CD4-positive, alpha-beta T cell (primary cell): Measurements from ENCODE around the gene SP140L. TPM values are rescaled to one million over a fixed set of nuclear protein-coding genes. Genes with fewer than 3 reads are reported as not detected.

Experiments
- ATAC-seq: fragments of 200-7000 bp; cut with Tn5 transposase; one replicate; pipeline ENCODE4 v1.10.0; 2022; ENCODE audit warnings: mild to moderate bottlenecking; ENCODE audit not compliant: poor library complexity
- CTCF ChIA-PET: fragments of 350-600 bp; sonication (Branson Sonifier 250); formaldehyde crosslinking; loops from one replicate; lab custom pipeline; 2021; ENCODE audit warnings: antibody characterized with exemption, inconsistent platforms; lab: Charles Lee
- POLR2A ChIA-PET: fragments of 350-600 bp; sonication (Branson Sonifier 250); formaldehyde crosslinking; loops from one replicate; lab custom pipeline; 2021; ENCODE audit warnings: antibody characterized with exemption, inconsistent platforms; lab: Charles Lee
- DNase-seq, 14 experiments: peaks; one replicate each; pipeline ENCODE4 v3.0.0-alpha.2; 2013 to 2020; ENCODE audit warnings: mixed read lengths in 2 of 14
- H3K27ac ChIP-seq, 2 donors: one replicate each; pipeline versions ENCODE4 v1.5.1 to v1.7.0; 2013; ENCODE audit warnings: low read length in 2 of 2, low read depth in 1 of 2, mild to moderate bottlenecking in 1 of 2
- H3K27me3 ChIP-seq, 2 experiments: 1 replicate in 1 of 2; 2 replicates in 1 of 2; pipeline versions ENCODE4 v1.6.1 to v1.7.0; 2013; ENCODE audit warnings: low read length in 2 of 2, control low read depth in 1 of 2, mild to moderate bottlenecking in 1 of 2, moderate library complexity in 1 of 2; ENCODE audit not compliant: insufficient read depth in 2 of 2, control insufficient read depth in 1 of 2
- H3K36me3 ChIP-seq: one replicate; pipeline ENCODE4 v1.6.1; 2013; ENCODE audit warnings: low read length, control low read depth; ENCODE audit not compliant: insufficient read depth
- H3K4me1 ChIP-seq: one replicate; pipeline ENCODE4 v1.6.1; 2013; ENCODE audit warnings: low read length, control low read depth; ENCODE audit not compliant: insufficient read depth
- H3K4me3 ChIP-seq: one replicate; pipeline ENCODE4 v1.5.1; 2013; ENCODE audit warnings: mild to moderate bottlenecking, low read length, moderate library complexity
- H3K9me3 ChIP-seq, 2 experiments: 1 replicate in 1 of 2; 2 replicates in 1 of 2; pipeline versions ENCODE4 v1.6.1 to v1.7.0; 2013; ENCODE audit warnings: low read length in 2 of 2, mild to moderate bottlenecking in 2 of 2, control low read depth in 1 of 2, moderate library complexity in 1 of 2; ENCODE audit not compliant: control insufficient read depth in 1 of 2, insufficient read depth in 1 of 2
- H3K27ac Mint-ChIP-seq: one replicate; pipeline ENCODE4 v1.8.0; 2020; ENCODE audit warnings: mixed read lengths
- H3K27me3 Mint-ChIP-seq: one replicate; pipeline ENCODE4 v1.8.0; 2021; ENCODE audit warnings: mixed read lengths
- H3K36me3 Mint-ChIP-seq: one replicate; pipeline ENCODE4 v1.8.0; 2021; ENCODE audit warnings: low read depth, mixed read lengths
- H3K4me1 Mint-ChIP-seq: one replicate; pipeline ENCODE4 v1.8.0; 2021; ENCODE audit warnings: low read depth, mixed read lengths
- H3K4me3 Mint-ChIP-seq: one replicate; pipeline ENCODE4 v1.8.0; 2020; ENCODE audit warnings: mild to moderate bottlenecking, mixed read lengths
- H3K9me3 Mint-ChIP-seq: one replicate; pipeline ENCODE4 v1.8.0; 2020; ENCODE audit warnings: mixed read lengths
- intact Hi-C, 2 experiments: fragments of 100-400 bp; cut with DNase I in 1 of 2; cut with micrococcal nuclease in 1 of 2; formaldehyde crosslinking; loops; one replicate each; pipeline versions ENCODE4 v1.15.1 to v1.9.0; 2023 to 2025; cut with DNase I, micrococcal nuclease
- total RNA-seq, 174 experiments: library from RNA in 2 of 174; stranded (reverse) in 2 of 174; gene quantifications; one replicate each; pipeline ENCODE4 v1.2.3 and lab custom pipeline; 2021 to 2026
- TF ChIP-seq, protein P1 (sequence below): fragments of 200-600 bp; IDR thresholded peaks from one replicate; pipeline ENCODE4 v1.8.0; 2022; ENCODE audit warnings: antibody characterized with exemption, mild to moderate bottlenecking

SP140L gene
- total RNA-seq, 2 experiments from 2014 or later: 55.3 to 64.1 TPM

DNA sequence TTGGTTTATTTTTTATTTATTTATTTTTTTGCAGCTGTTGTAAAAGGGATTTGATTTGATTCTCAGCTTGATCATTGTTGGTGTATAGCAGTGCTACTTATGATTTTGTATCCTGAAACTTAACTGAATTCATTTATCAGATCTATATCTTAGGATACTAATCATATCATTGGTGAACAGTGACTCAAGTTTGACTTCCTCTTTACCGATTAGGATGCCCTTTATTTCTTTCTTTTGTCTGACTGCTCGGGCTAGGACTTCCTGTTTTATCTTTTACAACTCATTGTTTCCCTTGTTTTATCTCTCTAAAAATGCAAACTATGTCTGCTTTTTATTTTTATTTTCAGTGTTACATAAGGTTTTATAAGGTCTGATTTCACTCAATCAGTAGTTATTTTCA, 112.6 kb downstream of the SP140L start:
- Histone ChIP-seq H3K9me3 (peaks cover 0 to 13% of the 10 kb centered on the region in 2 experiments), H3K27me3 (no peaks in the 10 kb centered on the region), H3K4me3 (no peak overlapping the region), H3K27ac (peak overlapping the region in 1 of 2 donors; percentile 39), H3K36me3 (peaks cover 37% of the 10 kb centered on the region), H3K4me1 (peaks cover 9% of the 10 kb centered on the region)
- CTCF ChIA-PET: no interaction called here
- peak in 3 of 14 experiments; percentile 41 to 66 (median 52) for DNase-seq
- H3K36me3 Mint-ChIP-seq: peaks cover 88% of the 10 kb centered on the region
- peaks cover 4% of the 10 kb centered on the region for H3K9me3 Mint-ChIP-seq
- H3K27me3 Mint-ChIP-seq: no peaks in the 10 kb centered on the region
- peak; percentile 32 for ATAC-seq
- peak overlapping the region; percentile 82 for H3K27ac Mint-ChIP-seq
- TF ChIP-seq, protein P1, sequence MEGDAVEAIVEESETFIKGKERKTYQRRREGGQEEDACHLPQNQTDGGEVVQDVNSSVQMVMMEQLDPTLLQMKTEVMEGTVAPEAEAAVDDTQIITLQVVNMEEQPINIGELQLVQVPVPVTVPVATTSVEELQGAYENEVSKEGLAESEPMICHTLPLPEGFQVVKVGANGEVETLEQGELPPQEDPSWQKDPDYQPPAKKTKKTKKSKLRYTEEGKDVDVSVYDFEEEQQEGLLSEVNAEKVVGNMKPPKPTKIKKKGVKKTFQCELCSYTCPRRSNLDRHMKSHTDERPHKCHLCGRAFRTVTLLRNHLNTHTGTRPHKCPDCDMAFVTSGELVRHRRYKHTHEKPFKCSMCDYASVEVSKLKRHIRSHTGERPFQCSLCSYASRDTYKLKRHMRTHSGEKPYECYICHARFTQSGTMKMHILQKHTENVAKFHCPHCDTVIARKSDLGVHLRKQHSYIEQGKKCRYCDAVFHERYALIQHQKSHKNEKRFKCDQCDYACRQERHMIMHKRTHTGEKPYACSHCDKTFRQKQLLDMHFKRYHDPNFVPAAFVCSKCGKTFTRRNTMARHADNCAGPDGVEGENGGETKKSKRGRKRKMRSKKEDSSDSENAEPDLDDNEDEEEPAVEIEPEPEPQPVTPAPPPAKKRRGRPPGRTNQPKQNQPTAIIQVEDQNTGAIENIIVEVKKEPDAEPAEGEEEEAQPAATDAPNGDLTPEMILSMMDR: no peak
- POLR2A ChIA-PET: interaction anchor here (1.5 kb wide), 1 partner anchor 28 kb away, joined by 3 read pairs; no protein-coding TSS in a partner anchor
- intact Hi-C loops: no loop called here
- peaks cover 73% of the 10 kb centered on the region for H3K4me1 Mint-ChIP-seq
- peak overlapping the region; percentile 43 for H3K4me3 Mint-ChIP-seq

DNA sequence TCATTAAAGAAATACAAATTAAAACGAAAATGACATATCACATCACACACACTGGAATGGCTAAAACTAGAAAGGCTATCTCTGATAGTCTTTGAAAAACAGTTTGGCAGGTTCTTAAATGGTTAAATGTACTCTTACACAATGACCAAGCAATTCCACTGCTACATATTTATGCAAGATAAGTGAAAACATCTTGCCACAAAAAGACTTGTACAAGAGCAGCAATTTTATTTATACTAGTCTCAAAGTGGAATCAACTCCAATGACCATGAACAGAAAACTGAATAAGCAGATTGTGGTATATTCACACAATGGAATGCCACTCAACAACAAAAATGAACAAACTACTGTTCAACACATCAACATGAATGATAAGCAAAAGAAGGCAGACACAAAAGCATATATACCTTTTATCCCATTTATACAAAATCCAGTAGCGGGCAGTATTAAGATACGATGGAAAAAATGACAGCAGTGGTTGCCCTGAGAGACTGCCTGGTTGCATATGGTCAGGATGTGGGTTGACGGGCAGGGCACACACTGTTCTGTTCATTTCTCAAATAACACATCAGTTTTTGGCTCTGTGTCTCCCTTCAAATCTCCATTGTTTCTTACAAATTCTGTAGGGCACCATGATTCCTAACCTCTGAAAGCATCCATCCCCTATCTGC, 114.4 kb downstream of the SP140L start:
- peak in 11 of 14 experiments; percentile 16 to 89 (median 33) for DNase-seq
- no peaks in the 10 kb centered on the region for H3K27me3 Mint-ChIP-seq
- H3K36me3 ChIP-seq: peaks cover 48% of the 10 kb centered on the region

DNA sequence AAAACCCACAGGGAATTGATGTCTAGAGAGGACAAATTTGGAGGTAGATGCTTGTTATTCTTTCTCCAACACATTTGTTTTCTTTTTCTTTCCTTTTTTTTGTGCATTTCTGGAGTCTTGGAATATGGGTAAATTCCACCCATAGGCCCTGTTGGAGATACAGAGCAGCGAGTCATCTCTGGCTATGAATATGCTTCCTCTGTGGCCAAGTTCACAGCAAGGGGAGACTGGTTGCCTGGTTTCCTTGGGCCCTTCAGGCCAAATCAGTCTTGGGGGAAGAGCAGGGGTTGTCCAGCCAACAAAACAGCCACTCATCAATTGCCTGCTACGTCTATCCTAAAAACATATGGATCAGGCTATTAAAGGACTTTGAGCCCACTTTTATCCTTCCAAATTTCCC, 116.5 kb downstream of the SP140L start:
- ATAC-seq (no peak), DNase-seq (no peak)
- POLR2A ChIA-PET: no interaction called here
- peaks cover 26% of the 10 kb centered on the region for H3K4me1 ChIP-seq
- TF ChIP-seq, protein P1: no peak
- H3K36me3 ChIP-seq: peaks cover 57% of the 10 kb centered on the region
- Mint-ChIP-seq H3K27me3 (no peaks in the 10 kb centered on the region), H3K36me3 (peaks cover 88% of the 10 kb centered on the region), H3K4me3 (no peak overlapping the region), H3K9me3 (no peaks in the 10 kb centered on the region), H3K27ac (peak overlapping the region; percentile 46), H3K4me1 (peaks cover 71% of the 10 kb centered on the region)
- CTCF ChIA-PET: no interaction called here
- H3K27me3 ChIP-seq: no peaks in the 10 kb centered on the region
- intact Hi-C loops: no loop called here
- H3K4me3 ChIP-seq: no peak overlapping the region
- no peaks in the 10 kb centered on the region for H3K9me3 ChIP-seq
- no peak overlapping the region for H3K27ac ChIP-seq

More for the DNA sequence above, 114.4 kb downstream of the SP140L start:
- peak overlapping the region; percentile 18 to 36 for H3K27ac ChIP-seq
- ATAC-seq: peak; percentile 85
- Mint-ChIP-seq H3K36me3 (peaks cover 88% of the 10 kb centered on the region), H3K27ac (peak overlapping the region; percentile 69), H3K4me3 (peak overlapping the region; percentile 58), H3K9me3 (peaks cover 2% of the 10 kb centered on the region), H3K4me1 (peaks cover 66% of the 10 kb centered on the region)
- H3K27me3 ChIP-seq: no peaks in the 10 kb centered on the region
- TF ChIP-seq, protein P1: no peak
- POLR2A ChIA-PET: interaction anchor here (1.1 kb wide), 1 partner anchor 10 kb away, joined by 3 read pairs; no protein-coding TSS in a partner anchor
- no peak overlapping the region for H3K4me3 ChIP-seq
- H3K9me3 ChIP-seq: peaks cover 0 to 4% of the 10 kb centered on the region in 2 experiments
- intact Hi-C loops: no loop called here
- H3K4me1 ChIP-seq: peaks cover 10% of the 10 kb centered on the region
- CTCF ChIA-PET: no interaction called here
